NCI-H1092 treated with DMSO at 0.1 percent for 48 hours (cell line): ENCODE data around the gene TMEM53.
A peak's percentile ranks its signal among the peaks of the same experiment; 100 is the strongest.

Source experiments
- DNase-seq: peaks from one replicate; lab custom pipeline; 2025; lab: John Stamatoyannopoulos, UW

Gene TMEM53

DNA sequence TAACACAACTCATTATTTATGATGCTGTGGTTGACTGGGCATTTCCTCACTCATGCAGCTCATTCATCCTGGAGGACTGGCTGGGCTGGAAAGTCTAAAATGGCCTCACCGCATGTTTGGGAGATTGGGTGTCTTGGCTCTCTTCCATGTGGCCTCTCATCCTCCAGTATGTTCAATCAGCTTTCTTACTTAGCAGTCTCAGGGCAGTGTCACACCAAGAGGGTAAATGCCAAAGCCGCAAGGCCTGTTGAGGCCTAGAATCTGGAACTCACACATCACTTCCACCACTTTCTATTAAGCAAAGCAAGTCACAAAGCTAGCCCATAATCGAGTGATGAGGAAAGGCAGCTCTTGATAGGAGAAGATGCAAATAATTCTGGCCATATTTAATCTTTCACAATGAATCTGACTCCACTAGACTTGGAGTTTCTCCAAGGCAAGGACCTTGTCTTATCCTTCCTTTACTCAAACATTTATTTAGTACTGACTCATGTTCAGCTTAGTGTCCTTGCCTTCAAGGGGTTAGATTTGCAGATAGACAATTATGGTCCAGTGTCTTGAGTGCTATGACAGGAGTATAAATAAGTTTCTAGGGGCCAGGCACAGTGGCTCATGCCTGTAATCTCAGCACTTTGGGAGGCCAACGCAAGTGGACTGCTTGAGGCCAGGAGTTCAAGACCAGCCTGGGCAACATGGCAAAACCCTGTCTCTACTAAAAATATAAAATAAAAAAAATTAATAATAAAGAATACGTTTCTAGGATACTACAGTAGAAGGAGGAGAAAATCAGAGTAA, 45.1 kb downstream of the TMEM53 start:
- no peak for DNase-seq

DNA sequence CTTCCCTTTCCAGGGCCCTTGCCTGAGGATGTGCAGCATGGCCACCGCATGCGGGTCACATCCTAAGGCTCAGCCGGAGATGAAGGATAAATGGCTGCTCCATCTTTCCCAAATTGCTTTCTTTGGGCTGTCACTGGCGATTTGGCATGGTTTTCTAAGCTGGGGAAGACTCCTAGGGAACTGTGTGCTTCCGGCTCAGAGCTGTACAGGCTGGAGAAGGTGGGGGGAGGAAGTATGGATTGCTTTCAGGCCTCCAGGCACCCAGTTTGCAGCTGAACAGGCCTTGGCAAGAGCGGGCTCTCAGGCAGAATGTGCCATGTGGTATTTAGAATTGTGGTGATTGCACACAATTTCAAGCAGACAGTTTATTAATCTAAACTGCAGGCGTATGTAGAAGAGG, 48.9 kb downstream of the TMEM53 start:
- DNase-seq, result no peak

DNA sequence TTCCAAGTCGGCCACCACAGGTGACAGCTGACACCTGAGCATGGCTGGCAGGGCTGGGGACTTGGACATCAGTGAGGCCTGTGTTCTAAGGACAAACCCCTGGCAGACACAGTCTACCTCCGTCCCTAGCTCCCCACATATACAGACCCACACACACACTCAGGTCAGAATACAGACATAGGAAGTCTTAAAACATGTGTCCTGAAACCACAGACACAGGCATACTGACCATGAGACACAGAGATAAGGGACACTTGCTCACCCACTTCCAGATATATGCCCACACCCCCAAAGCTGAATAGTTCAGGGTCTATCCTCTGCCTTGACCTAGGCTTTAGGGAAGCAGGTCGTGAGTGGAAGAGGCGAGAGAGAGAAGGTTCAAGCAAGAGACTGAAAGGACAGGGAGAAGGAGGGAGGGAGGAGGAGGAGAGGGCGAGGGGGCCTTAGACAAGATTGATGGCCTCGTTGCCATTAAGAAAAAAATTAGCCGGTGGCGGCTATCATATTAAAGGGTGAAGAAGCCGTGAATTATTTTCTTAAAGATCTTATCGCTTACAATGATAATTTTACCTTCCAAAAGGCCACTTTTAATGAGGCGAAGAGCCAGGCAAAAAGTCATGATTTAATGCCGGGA, 49.9 kb downstream of the TMEM53 start:
- no peak for DNase-seq

DNA sequence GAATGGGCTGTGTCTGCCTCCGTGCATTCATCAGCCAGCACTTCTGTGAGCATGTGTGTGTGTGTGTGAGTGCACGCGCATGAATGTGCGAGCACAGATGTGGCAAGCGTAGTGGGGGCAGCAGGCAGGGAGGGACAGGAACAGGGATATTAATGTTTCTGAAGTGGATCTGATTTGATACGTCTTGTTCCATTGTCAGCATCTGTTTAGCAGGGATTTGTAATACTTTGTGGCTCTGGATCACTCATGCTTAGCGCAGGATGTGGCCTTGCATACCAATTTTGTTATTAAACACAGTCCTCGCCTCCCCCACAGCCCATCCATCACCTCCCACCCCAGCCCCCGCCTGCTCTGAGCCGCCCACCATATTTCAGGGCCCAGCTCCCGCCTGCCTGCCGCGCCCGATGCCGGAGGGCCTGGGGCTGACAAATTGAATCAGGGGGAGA, 52.4 kb downstream of the TMEM53 start:
- DNase-seq, result no peak

DNA sequence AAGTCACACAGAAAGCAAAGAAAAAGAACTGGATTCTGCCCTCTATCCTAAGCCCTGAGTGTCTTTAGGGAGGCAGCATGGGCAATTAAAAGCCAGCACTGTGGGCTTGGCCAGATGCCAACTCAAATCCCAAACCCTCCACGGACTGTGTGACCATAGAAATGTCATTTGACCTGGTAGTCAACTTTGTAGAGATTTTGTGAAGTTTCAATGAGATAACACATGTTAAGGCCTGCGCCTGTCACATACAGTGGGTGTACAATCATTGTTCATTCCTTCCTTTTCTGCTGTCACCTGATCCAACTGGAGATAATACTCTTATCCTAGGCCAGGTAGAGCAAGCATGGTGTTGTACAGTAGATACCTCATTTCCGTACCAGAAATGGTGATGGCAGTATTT, 54.2 kb downstream of the TMEM53 start:
- DNase-seq, result no peak

DNA sequence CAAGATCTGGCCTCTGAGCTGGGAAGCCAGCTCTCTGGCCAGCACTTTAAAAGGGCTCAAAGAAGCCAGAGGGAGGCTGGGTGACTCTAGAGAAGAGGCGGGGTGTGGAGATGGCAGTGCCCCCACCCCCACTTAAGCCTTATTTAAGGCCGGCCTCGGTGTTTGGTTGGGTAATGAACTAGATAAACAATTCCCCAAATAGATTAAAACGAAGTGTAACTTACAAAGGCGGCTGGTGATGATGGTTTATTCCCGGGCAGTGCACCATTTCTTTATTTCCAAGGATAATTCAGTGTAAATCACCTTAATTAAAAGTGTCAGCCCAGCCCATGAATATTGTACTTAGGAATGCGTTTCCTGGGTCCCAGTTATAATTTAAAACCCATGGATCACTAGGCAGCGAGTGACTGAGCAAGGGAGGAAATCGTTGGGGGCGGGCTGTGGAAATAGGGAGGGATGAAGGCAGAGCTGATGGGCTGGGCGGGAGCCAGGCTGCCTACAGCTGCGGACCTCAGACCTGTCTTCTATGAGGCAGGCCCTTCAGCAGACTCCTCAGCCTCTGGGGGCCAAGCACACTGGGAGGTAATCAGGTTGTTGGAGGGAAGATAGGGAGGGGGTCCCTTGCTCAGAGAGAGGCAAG, 54.9 kb downstream of the TMEM53 start:
- no peak for DNase-seq

DNA sequence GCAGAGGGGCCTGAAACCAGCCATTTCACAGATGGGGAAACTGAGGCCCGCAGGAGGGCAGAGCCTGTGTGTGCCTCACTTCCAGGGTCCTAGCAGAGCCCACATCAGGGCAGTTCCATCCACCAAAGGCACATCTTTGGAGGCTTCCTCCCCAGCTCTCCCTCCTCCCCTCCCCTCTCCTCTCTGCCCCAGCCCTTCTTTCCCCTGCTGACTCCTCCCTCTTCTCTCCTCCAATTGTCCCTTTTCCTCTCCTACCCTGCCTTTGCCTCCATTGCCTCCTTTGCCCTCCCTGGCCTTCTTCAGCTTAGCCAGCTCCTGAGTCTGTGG, 56.6 kb downstream of the TMEM53 start:
- DNase-seq, result no peak

DNA sequence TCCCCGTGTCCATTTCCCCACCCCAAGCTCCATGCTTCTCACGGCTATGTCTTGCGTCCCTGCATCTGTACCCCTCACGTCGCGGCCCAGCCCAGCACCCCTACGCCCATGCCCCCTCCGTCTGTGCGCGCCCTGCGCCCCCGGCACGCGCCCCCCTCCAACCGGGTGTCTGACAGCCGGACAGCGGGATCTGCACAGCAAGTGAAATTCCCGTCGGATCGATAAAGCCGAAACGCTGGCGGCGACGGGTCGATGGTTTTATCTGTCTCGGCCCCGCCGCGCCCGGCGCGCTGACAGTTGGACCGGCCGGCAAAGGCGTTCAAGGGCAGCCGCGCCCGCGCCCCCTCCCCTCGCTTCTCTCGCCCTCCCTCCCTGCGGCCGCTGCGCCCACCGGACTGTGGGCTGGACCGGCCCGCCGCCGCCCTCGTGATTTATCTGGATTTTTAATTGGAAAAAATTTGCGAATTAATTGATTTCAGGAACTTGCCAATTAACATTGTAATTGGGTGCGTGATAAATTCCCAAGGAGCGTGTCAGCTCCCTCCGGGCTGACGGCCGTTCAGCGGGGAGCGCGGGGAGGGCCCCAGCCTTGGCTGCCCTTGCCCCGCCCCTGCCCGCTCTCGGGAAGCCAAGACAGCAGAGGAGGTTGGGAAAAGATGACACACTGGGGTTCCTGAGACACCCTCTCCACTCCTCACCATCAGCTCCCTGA, 57.1 kb downstream of the TMEM53 start:
- DNase-seq, result no peak

DNA sequence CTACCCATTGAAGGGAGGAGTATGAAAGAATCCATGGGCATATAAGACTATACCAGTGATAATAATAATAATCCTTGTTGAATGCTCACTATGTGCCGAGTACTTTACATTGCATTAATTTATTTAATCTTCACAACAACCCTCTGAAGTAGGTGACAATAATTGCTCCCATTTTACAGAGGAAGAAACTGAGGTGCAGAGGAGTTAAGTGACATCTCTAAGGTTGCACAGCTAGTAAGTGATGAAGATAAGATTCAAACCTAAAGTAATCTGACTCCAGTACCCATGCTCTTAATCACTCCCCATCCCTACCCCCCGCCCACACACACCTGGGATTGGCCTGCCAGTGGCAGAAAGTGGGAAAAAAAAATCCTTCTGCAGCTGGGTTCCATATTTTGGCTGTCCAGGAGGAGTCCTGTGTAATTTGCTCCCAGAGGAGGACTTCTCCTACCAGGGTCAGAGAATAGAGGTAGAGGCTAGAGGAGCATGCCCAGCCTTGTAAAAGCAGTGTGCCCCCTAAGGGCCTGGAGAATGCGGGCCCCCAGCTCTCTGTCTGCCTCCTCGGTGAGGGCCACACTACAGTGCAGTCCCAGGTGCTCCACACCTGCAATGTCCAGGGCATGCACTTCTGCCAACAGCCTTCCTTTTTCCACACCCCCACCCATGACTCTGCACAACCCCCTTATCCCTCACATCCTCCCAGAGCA, 57.8 kb downstream of the TMEM53 start:
- no peak for DNase-seq

DNA sequence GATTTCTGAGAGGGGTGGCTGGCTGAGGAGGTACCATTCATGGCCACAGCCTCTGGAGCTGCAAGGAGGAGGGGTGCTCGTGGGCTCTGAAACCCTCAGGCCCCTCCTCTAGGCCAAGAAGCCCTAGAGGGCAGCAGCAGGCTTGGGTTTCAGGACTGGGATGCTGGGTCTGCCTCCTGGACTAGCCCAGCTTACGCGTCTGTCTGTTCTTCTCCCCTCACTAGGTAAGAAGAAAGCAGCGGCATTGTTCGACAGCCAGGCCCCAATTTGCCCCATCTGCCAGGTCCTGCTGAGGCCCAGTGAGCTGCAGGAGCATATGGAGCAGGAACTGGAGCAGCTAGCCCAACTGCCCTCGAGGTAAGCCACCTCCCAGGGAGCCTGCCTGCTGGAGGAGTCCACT, 60.3 kb downstream of the TMEM53 start:
- no peak for DNase-seq

DNA sequence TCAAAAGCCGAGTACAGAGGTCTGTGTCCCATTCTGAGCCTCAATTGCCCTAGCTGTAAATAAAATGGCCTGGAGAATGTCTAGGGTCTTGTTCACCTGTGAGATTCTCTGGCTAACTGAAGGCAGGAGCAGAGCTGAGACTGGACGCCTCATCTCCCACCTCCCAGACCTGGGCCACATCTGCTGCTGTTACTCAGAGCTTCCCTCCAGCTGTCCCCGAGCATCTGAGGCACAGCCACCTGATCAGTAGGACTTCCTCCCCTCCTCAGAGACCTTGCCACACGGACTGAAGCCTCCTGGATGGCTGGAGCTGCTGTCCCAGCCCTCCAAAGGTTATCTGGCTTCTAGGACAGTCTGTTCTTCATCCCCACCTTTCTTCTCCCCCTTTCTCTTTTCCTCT, 62.4 kb downstream of the TMEM53 start:
- no peak for DNase-seq

DNA sequence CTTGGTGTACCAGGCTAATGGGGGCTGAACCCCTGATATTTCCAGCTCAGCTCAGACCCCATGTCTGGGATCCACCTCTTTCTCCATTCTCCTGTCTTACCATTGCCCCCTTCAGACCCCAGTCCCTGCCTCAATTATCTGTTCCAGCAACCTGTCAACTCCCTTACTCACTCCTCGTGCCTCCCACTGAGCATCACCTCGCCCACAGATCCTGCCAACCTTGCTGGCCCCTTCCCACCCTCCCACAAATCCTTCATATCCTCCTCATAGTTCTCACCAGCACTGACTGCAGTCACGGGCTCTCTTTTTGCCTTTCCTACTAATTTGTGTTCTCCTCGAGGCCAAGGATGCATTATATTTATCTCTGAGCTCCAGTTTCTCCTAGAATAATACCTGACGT, 62.9 kb downstream of the TMEM53 start:
- no peak for DNase-seq

DNA sequence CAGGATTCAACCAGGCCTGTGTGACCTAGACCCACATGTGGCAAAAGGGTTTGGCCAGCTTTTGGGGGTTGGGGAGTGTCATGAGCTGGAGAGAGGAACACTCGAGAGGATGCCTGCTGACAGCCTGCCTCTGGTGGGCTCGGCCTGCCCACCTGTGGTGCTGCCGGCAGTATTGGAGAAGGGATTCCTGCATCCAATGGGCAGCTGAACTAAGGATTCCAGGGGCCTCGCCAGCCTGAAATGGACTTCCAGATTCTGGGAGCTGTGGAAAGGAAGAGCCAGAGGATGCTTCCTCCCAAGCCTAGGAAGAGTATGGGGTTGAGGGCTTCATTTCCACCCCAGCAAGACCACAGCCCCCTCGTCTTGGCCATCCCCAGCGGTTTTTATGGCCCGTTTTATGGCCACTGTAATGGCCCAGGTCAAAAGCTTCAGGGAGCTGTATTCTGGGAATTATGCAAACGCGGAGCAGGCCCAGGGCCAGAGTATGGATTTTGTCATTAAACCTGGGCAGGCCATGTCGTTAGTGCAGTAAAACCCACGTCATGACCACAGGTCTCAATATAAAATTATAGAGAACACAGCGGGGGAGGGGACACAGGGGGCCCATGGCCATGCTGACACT, 63.6 kb downstream of the TMEM53 start:
- DNase-seq, result no peak

DNA sequence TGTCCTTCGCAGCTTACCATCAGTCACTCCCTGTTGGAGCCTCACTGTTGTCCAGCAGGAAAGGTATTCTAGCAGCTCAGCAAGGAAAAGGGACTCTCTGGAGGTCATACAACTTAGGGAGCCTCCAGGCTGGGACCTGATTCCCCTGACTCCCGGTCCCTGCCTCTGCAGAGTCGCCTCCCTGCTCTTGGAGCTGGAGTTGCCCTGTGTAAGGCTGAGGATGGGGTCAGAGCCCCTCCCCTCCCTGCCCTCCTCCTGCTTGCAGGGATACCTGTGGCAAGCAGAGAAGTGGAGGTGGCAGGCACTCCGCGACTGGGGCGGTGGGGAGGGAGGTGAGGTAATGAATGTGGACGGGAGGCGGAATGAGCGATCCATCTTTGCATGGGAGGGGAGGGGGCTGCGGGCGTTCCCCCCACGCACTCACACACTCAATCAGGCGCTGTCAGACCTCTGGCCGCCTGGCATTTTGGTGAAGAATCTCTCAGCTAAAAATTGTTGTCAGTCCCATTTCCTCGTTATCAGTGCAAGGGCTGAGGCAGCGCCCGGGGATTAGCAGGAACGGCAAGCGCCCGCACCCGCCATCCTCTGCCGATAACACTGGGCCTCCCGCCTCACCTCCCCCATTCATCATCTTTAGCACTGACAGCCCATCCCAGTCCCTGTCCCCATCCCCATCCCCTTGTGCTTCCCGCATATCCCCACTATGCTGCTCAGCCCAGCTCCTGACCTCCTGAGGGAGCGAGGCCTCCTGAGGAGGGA, 64.3 kb downstream of the TMEM53 start:
- DNase-seq, result no peak

DNA sequence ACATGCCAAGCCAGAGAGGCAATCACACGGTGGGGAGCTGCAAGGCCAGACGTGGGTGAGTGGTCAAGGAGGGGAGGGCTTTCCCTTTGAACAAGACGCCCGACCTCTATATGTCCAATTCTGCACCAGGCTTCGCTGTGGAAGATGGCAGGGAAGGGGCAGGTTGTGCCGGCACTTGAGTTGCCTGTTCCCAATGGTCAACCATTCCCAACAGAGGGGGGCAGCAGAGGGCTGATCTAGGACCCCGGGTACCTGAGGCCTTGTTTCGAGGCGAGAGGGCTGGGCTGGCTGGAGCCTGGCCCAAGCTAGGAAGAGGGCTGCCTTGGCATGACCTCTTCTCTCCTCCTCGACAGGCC, 64.9 kb downstream of the TMEM53 start:
- DNase-seq, result peak; percentile 76

DNA sequence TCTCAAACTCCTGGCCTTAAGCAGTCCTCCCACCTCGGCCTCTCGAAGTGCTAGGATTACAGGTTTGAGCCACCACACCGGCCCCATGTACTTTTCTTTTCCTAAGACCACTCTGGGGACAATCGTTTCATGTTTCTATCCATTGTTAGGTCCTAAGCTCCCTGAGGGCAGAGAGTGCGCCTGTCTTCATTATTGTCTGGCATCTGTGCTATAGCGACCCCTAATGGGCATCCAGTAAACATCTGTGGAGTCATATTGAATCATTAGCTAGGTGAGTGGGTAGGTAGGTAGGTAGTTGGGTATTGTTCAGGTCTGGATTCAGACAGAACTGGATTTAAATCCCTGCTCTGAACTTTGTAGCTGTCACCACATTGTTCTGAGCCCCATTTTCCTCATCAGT, 66.1 kb downstream of the TMEM53 start:
- no peak for DNase-seq

DNA sequence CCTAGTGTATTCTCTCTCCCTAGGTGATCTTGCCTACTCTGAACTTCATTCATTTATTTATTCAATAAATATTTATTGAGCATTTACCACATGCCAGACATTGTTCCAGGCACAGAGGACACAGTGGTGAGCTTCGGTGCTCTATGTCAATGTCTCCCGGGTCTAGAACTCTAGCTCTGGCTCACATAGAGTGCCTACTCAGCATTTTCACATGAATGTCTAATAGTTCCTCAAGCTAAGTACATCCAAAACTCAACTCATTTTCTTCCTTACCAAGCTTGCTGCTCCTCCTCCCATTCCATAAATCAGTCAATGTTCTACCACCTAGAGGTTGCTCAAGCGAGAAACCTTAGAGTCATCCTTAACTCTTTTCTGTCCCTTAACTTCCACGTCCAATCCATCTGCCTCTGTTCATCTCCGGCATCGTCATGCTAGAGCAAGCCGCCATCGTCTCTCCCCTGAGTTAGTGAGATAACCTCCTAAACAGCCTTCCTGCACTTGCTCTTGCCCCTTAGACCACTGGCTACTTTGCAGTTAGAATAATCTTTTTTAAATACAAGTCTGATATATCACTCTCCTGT, 67.5 kb downstream of the TMEM53 start:
- DNase-seq, result no peak

DNA sequence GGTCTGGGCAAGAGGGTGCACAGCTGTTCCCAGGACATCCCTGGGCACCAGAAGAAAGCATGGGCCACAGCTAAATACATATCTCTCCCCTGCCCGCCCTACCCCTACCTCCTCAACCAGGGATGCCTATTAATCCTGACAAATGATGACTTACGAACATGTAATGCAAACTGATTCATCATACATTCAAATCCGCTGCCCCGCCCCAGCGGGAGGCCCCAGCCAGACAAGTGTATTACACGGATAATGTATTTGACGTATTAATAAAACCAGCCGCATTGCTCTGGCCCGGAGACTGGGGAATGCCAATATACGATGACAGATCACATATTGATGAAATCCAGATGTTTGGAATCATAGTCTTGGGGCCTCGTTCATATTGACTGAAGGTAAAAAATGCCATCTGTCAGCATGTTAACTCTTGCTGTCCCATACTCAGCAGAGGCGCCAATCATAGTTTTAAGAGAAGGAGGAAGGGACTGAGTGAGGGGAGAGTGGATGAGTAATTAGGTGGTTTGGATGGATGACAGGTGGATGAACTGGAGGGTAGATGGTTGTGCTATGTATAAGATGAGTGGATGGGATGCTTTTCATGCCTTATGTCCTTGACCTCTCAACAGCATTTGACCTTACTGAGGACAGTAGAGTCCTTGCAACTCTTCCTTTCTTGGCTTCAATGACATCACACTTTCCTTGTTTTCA, 68.2 kb downstream of the TMEM53 start:
- DNase-seq, result no peak

DNA sequence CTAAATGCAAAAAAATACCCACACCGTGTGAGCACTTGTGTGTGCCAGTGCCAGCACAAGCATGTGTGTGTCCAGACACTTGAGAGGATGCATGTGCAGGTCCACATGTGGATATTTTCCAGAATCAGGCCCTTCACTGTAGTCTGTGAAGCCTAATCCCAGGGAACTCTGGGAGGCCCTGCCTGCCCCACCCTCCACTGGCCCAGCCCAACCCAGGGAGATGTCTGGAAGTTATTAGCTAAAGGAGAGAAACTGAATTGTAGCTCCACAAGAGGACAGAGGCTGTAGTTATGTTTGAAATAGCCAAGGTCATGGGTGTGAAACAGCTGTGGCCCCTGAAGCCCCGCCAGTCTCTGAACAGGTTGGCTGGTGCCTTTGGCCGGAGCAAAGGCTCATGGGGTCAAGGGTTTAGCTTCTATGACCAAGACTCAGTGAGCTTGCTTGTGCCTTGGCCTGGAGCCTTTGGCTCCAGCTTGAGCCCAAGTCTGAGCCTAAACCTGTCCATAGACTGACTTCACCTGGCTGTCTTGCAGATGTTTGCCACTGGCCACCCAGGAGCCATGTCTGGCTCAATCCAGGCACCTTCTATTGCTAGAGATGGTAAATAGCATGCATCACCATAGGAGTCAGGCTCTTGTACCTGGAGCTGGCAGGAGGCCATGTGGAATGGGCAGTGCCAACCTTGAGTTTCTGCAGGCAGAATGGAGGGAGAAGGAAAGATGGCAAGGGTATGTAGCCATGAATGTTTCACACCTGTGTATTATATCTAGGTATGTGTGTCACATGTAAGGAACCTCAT, 69.9 kb downstream of the TMEM53 start:
- DNase-seq, result no peak
